Fibroblast of skin of right quadriceps (primary cell): ENCODE results near the gene FADS3.

Experiments
- DNase-seq: peaks from one replicate; pipeline ENCODE4 v3.0.0-alpha.2; 2013

Gene FADS3

DNA sequence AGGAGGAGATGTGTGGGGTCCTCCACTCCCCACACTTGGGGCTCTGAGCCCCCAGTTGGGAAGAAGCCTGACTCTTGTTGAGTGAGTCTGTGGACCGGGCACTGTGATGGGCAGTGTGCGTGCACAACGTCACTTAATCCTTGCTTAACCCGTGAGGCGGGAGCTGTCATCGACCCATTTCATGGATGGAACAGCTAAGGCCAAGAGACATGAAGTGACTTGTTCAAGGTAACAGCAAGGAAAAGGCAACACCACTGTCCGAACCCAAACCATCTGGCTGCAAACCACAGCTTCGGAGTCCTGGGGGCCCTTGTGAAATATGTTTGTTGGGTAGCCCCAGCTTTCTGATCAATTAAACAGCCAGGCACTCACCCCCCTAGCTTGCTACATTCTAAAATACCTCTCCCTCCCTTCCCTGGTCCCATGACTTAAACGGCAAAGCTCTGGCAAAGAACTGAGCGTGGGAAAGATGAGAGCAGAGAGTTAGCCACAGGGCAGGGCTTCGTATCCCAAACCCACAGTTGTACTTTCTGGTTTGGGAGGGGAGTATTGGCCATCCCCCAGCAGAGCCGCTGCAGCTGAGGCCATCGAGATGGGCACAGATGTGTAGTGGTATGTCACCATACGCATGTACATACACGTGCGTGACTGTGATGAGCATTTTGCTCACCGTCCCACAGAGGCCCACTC is 37.0 kb downstream of the FADS3 start:
- DNase-seq: no peak

DNA sequence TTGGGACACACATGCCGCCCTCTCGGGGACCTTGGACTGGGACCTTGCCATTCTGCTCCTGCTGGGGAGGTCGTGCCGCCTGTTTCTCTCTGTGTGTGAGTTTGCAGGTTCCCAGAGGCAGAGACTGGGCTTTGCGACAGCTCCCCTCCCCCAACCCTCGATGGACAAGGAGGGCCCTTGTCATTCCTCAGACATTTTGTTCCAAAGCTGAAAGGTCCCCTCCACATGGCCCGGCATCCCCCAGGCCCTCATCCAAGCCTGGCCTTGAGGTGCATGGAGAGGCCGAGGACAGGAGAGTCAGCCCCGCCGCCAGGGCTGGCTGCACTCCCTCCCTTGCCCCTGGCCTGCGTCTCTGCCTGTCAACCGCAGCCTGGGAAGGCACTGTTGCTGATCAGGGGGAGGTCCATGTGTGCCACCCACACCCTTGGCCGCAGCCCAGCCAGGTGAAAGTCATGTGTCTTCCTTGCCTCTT is 37.6 kb downstream of the FADS3 start:
- DNase-seq: no peak

DNA sequence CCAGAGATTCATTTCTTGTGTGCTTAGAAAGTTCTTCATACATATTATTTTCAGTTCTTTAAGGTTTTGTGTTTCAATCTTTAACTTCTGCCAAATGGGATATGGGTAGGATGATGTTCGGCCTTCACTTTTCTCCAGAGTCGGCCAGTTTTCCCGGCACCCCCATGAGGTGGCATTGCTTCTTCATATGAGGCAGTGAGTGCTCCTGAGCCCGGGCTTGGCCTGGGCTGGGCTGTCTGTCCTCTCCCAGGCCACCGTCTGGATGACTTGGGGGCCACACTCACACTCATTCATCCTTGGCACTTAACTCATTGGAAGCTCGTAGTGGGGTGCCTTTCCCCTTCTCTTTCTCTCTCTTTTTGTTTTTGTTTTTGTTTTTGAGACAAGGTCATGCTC is 39.4 kb downstream of the FADS3 start:
- no peak for DNase-seq

DNA sequence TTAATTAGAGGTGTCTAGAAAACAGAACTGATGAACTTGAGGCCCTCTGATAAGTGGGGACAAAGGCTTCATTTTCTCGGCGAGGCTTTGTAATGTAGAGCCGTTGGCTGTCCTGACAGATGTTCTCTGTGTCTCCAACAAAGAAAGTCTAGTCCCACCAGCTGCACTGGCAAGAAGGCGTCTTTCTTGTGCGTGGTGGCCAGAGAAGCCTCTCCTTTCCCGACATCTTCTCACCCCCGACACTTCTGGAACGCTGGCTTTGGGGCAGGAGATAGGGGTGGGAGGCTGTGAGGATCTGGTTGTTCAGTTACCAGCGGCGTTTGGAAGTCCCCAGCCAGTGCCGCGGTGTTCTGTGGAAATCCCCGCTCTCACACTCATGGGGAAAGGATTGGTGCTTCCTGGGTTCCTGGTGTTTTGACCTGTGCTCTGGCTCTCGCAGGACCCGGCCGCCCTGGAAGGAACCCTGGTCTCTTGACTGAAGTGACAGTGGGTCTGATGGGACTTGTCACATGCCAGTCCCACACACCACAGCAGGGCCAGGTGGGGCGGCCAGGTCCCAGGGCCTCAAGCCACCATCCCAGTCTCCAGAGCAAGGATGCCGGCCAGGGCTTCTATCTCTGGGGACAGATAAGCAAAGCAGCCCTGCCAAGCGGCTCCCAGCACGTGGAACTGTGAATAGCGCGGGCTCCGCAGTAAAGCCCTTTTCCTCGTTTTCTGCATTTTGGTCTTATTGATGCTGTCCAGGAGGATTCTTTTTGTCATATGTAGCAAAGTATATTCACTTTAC is 40.0 kb downstream of the FADS3 start:
- no peak for DNase-seq

DNA sequence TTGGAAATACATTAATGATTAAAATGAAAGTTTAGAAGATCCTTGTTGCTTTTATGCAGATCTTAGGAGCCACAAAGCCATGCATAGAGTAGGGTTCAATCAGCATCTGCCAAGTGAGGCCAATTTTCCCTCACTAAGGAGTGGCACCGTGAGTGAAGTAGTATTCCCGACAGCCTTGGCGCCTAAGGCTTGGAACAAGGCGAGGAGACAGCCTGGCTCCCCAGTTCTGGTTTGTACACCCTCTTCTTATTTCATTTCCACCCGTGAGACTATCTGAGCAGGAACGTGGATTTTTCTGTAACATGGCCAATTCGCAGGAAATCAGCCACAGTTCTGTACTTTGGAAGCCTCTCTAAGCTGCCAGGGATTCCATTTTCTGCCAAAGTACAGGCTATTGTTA is 40.7 kb downstream of the FADS3 start:
- DNase-seq: no peak

DNA sequence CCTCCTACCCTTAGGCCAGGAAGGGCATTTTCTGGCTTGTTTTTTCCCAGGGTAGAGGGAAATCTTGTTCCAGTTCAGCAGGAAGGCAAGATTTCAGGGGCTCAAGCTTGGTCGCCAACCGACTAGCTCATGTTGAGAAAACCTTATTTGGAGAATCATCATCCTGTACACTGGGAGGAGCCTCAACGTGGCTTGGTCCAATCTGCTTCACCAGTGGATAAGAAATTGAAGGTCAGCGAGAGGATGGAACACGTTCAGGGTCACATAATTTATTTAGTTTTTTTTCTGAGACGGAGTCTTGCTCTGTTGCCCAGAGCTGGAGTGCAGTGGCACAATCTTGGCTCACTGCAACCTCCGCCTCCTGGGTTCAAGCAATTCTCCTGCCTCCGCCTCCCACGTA is 42.7 kb downstream of the FADS3 start:
- DNase-seq: no peak

DNA sequence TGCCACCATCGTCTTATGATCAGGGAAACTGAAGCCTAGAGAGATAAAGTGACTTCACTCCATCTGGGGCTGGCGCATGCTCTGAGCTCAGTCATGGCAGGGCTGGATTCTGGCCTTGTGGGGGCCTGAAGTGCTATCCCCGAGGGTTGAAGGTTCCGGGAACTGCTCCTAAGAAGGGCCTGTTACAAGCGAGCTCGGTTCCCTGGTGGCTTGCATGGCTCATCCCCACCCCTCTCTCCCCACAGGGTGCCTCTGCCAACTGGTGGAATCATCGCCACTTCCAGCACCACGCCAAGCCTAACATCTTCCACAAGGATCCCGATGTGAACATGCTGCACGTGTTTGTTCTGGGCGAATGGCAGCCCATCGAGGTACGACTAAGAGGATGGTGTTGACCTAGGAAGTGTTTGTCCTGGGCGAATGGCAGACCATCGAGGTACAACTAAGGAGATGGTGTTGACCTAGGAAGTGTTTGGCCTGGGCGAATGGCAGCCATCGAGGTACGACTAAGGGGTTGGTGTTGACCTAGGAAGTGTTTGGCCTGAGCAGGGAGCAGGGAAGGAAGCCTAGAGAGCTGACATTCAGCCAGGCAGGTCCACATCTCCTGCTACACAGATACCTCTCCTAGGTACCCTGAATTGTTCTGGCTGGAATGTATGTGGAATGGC is 43.3 kb downstream of the FADS3 start:
- DNase-seq: no peak

DNA sequence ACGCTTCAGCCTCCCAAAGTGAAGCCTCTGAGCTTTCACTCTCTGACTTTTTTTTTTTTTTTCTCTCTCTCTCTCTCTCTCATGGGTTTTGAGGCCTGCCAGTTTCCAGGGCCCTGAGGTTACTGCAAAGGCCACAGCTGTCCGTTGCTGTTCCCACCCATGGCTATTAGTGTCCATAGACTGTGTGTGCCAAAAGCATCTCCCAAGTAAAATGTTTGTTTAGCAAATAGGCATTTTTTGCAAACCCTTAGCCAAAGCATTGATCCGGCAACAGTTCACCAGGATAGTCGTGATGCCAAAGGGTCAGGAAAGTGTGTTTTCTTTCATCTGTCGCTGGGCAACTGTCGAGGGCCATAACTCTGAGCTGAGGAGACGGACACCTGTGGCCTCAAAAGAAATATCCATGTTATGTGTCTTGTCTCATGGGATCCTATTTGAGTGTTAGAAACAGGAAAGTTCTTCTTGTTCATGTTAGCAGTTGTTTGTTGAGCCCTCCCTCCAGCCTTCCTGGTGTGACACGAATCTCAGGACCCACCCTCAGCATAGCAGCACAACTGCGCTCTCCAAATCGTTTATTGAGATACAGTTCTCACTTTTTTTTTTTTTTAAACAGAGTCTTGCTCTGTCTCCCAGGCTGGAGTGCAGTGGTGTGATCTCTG is 44.9 kb downstream of the FADS3 start:
- no peak for DNase-seq

DNA sequence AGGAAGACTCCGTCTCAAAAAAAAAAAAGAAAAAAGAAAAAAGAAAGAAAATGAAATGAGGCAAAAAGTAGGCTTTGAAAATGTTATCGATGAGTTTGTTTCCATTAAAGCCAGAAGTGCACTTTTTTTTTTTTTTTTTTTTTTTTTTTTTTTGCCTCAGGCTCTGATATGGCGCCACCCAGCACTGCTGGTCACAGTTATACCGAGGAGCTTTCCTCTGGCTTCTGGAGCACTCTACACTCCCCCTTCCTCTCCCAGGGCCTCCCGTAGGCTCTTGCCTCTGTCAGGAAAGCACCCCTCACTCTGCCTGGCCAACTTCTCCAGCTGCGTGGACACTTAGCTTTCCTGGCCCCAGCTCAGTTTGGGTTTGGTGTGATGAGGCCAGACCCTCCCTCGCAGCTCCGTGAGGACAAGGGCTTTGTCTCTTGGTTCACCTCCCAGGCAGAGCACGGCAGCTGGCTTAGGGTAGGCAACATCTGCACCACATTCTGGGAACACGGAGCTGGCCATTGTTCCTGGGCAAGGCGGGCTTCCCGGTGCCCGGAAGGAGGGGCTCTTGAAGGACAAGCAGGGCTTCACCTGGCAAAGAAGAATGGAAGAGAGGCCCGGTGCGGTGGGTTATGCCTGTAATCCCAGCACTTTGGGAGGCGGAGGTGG is 46.3 kb downstream of the FADS3 start:
- DNase-seq: no peak

DNA sequence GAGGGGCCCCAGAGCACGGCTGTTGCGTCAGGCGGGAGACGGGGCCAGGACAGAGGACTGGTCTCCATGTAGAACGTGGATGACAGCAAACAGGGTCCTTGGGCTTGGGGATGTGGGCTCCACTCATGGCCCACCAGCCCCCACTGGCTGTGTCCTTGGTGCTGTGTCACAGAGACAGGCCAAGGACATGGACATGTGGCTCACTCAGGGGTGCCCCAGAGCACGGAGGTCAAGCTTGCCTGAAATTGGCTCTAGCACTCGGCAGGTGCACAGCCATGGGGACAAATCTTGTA is 48.9 kb downstream of the FADS3 start:
- DNase-seq: no peak

DNA sequence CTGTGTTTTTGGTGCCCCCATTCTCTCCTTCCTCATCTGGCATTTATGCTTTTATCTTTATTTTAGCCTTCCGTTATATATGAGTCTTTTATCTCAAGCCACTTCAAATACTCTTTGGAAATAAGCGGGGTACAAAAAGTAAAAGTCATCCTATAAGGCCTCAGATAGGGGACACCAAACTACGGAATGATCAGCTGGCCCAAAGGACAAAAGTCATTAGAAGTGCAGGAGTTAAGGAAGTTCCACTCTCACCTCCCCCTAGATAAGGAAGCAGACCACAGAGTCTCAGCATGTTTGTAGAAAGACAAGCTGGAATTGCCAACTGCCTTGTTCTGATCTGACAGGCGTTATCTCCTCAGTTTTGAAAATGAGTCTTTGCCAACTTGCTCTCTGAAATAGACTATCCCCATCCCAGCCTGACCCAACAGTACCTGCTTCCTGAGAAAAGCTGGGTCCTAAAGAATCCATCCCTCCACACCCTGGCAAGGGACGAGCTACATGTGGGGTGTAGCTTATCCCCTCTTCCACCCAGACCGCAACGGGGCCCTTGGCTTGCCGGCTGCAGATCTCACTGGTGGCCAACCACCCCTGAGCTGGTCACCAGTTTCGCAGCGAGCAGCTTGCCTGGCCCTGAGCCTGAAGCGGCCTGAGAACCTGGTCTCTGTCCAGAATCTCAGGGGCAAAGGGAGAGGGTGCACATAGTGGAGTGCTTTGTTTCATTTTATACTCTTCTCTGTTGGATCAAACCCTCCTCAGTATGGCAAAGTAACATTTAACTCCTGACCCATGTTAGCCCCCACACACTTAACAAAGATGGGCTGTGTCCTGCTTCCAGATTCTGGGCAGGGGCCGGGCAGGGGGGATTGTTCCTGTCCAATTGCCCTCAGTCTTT is 49.5 kb downstream of the FADS3 start:
- DNase-seq: no peak

DNA sequence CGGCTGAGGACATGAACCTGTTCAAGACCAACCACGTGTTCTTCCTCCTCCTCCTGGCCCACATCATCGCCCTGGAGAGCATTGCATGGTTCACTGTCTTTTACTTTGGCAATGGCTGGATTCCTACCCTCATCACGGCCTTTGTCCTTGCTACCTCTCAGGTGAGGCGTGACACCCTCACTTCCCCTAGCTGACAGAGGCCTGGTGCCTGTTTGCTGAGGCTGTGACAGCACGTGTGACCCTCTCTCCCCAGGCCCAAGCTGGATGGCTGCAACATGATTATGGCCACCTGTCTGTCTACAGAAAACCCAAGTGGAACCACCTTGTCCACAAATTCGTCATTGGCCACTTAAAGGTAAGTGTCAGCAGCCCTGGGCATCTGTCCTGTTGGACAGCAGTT is 51.0 kb downstream of the FADS3 start:
- no peak for DNase-seq

DNA sequence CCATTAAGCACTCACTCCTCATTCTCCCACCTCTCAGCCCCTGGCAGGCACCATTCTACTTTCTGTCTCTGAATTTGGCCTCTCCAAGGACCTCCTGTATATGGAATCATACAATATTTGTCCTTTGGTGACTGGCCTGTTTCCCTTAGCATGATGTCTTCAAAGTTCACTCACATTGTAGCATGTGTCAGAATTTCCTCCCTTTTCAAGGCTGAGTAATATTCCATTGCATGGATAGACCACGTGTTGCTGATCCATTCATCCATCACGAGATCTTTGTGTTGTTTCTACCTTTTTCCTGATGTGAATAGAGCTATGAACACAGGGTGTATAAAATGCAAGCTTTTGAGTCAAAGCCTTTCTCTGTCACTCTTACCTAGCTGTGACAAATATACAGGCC is 51.6 kb downstream of the FADS3 start:
- DNase-seq: no peak

DNA sequence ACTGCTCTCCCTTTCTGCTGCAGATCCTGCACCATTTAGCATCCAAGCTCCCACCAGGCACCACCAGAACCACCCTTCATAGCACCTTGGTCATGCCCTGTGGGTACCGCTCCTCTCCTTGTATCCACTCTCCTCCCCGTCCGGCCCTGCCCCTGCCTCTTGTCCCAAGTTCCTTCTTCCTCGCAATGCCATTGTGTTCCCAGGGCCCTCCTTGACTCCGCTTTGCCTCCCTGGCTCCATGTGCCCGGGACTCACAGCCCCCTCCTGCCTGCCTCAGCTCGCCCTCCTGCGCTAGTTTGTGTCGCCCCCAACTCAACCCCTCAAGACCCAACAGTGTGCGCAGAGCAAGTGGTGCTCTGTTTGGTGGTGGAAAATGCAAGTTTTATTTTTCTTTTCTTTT is 52.4 kb downstream of the FADS3 start:
- DNase-seq: no peak

DNA sequence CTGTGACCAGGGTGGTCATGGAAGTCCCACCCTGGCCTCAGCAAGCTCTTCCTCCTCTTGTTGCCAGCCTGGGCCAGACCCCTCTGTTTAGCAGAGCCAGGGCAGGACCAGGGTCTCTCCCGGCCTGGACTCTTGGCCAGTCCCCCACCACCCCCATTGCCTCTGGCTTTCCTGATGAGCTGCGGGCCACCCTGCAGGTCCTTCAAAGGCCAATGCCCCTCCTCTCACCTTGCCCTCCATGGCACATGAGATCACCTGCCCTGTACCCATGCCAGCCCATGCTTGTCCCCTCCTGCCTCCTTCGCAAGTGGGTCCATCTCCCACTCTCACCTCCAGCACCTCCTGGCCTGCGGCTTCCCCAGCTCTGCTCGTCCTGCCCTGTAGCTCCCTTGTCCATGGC is 52.8 kb downstream of the FADS3 start:
- DNase-seq: no peak

DNA sequence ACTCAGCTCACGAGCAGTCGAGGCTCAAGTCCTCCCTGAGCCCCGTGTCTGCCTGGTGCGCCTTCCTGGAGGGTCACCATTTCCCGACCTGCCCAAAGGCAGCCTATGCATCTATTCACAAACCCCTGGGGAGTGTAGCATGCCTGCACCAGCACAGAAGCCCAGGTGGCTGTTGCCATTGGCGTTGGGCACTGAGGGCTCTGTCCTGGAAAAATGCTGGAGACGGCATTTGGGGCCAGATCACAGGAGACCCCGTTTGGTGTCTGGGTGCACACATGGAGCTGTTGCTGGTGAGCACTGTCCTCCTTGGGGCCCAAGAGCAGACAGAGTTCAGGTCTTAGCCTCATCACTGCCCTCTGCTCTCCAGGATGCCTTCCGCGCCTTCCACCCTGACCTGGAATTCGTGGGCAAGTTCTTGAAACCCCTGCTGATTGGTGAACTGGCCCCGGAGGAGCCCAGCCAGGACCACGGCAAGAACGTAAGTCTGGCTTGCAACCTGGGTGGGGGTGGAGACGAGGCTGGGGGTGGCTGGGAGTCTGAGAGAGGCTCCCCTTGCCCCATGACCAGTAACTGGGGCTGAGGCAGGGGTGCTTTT is 53.8 kb downstream of the FADS3 start:
- no peak for DNase-seq

DNA sequence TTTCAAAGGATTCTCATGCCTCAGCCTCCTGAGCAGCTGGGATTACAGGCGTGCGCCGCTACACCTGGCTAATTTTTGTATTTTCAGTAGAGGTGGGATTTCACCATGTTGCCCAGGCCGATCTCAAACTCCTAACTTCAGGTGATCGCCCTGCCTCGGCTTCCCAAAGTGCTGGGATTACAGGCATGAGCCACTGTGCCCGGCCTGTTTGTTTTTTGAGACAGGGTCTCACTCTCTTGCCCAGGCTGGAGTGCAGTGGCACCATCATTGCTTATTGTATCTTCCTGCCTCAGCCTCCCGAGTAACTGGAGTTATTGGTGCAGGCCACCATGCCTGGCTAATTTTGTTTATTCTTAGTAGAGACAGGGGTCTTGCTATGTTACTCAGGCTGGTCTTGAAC is 55.2 kb downstream of the FADS3 start:
- DNase-seq: no peak

DNA sequence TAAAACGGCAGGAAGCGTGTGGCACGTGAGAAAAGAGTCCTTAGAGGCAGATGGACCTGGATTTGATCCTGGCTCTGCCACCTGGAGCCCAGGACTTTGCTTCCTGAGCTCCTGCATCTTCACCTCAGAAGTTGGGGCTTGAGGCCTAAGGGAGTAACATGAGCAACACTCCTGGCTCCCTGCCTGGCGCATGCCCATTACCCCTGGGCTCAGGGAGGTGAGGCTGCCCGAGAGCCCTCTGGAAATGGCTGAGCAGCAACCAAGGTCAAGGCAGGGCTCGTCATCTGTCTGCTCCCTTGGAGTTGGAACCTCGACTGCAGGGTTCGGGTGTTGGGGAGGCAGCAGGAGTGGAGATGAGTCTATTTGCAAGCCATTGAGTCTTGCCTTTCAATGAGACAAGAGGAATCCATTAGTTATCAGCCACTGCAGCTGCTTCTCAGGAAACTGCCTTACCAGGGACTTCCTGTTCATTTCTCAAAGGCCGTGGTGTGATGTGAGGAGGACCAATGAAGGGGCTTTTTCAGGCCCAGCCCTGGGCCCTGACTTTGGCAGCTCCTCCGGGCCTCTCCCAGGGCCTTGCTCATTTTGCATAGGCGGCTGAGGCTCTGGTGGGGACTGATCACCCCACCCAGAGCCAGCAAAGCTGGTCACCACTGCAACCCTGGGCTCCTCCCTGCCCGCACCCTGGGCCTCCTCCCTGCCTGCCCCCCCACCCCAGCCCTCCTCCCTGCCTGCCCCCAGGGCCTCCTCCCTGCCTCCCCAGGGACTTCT is 56.9 kb downstream of the FADS3 start:
- DNase-seq: peak; percentile 70

DNA sequence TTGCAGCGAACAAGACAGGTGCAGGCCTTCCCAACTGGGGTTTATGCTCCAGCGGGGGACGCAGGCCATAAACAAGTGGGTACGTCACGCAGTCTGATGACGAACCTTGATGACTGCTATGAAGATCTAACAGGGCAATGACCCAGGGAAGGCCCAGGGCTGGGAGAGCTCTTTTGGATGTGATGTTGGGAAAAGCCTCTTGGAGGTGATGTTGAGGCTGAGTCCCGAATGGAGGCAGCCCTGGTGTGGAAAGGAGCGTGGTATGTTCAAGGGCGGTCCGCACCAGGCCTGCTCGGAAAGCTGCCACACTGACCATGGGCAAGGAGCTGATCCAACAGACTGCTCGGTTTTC is 57.4 kb downstream of the FADS3 start:
- no peak for DNase-seq

DNA sequence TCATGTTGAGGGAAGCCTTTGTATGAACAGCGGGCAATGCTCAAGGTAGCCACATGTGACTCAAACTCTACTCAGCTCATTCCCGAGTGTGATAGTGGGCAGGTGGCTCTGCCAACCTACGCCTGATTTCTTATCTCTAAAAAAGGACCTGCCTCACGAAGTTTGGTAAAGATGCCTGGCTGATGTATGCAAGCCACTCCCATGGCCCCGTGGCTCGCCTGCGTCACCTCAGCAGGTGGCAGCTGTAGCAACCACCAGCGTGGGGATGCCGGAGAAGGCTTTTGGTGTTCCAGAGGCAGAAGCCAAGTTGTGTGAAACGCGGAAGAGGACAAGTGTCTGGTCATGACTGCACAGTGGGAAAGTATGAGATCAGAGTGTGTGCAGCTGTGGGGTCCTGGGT is 57.9 kb downstream of the FADS3 start:
- no peak for DNase-seq

DNA sequence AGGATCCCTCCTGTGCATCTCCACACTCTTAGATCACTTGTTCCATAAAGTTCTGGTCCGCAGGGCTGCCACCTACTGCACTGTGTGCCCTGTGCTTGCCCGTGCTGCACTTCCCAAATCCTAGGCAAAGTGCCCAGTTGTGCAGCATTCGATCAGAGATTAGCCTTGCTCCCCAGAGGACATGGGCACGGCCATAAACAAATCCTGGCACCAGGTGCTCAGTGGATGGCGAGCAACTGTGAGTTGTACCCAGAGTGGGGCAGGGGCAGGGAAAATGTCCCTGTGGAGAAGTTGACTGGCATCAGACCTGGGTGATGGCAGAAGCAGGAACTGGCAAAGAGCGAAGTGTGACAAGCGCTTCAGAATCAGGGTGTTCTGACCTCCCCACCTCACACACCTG is 58.6 kb downstream of the FADS3 start:
- no peak for DNase-seq
